OCI-LY1 (cell line): ENCODE data around the gene SEZ6.

ENCODE experiments used
- EZH2 ChIP-seq: fragments of 200-600 bp; sonication (generic), shearing (Covaris generic); IDR thresholded peaks from 2 replicates; pipeline ENCODE4 v1.8.0; 2017; ENCODE audit warnings: borderline replicate concordance, mixed run types, mild to moderate bottlenecking, antibody characterized with exemption, low read length, moderate library complexity, mixed read lengths
- TF ChIP-seq, protein P1 (sequence below): fragments of 200-600 bp; sonication (generic), shearing (Covaris generic); IDR thresholded peaks from 2 replicates; pipeline ENCODE4 v1.5.1; 2017; ENCODE audit warnings: mild to moderate bottlenecking, antibody characterized with exemption, low read length, moderate library complexity, mixed read lengths

GRCh38 chr17:28906276-28906675 is 99.6 kb downstream of the SEZ6 start:
- TF ChIP-seq, protein P1, sequence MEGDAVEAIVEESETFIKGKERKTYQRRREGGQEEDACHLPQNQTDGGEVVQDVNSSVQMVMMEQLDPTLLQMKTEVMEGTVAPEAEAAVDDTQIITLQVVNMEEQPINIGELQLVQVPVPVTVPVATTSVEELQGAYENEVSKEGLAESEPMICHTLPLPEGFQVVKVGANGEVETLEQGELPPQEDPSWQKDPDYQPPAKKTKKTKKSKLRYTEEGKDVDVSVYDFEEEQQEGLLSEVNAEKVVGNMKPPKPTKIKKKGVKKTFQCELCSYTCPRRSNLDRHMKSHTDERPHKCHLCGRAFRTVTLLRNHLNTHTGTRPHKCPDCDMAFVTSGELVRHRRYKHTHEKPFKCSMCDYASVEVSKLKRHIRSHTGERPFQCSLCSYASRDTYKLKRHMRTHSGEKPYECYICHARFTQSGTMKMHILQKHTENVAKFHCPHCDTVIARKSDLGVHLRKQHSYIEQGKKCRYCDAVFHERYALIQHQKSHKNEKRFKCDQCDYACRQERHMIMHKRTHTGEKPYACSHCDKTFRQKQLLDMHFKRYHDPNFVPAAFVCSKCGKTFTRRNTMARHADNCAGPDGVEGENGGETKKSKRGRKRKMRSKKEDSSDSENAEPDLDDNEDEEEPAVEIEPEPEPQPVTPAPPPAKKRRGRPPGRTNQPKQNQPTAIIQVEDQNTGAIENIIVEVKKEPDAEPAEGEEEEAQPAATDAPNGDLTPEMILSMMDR, result no peak
- no peak for TF ChIP-seq EZH2
